ENCODE measurements around the gene UTRN. TPM values are rescaled to one million over a fixed set of nuclear protein-coding genes. Genes with fewer than 3 reads are reported as not detected.

UTRN gene
- total RNA-seq, 1 donor from 2014 or later = 249 TPM

GRCh38 chr6:144264270-144265060 lies 20.7 kb upstream of the UTRN start:
- no peak for TF ChIP-seq CTCF (IDR thresholded peaks at IDR 0.05; ENCODE audit: unreplicated experiment)
- peak overlapping the region; percentile 16 for H3K4me3 Mint-ChIP-seq (ENCODE audit: low read depth)
- H3K9me3 Mint-ChIP-seq (ENCODE audit: low read depth) = peaks cover 8% of the 10 kb centered on the region
- H3K27ac Mint-ChIP-seq = peak overlapping the region; percentile 98
- H3K4me1 Mint-ChIP-seq (ENCODE audit: low read depth) = peaks cover 38% of the 10 kb centered on the region
- H3K27me3 Mint-ChIP-seq = no peaks in the 10 kb centered on the region
- peak; percentile 18 for DNase-seq (ENCODE audit: low spot score, unreplicated experiment)
- peaks cover 8% of the 10 kb centered on the region for H3K36me3 Mint-ChIP-seq (ENCODE audit: insufficient read depth)

DNA sequence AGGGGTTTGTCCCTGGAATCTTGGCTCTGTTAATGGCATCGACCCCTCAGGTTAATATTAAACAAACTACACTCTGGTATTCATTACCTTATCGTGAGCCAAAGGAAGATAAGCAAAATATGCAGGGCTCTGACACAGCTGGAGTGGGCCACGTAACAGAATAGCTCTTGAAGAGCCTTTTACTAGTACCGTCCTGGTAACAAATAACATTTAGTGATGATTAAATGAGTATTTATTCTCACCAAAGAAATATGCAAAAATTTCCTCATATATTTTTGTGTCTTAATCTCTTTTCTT lies 20.1 kb upstream of the UTRN start:
- Mint-ChIP-seq H3K4me1 (ENCODE audit: low read depth) (peaks cover 35% of the 10 kb centered on the region), H3K9me3 (ENCODE audit: low read depth) (peaks cover 8% of the 10 kb centered on the region), H3K4me3 (ENCODE audit: low read depth) (peak overlapping the region; percentile 32), H3K27me3 (no peaks in the 10 kb centered on the region), H3K27ac (peak overlapping the region; percentile 98), H3K36me3 (ENCODE audit: insufficient read depth) (peaks cover 8% of the 10 kb centered on the region)
- no peak for DNase-seq (ENCODE audit: low spot score, unreplicated experiment)
- TF ChIP-seq CTCF (IDR thresholded peaks at IDR 0.05; ENCODE audit: unreplicated experiment) = no peak

DNA sequence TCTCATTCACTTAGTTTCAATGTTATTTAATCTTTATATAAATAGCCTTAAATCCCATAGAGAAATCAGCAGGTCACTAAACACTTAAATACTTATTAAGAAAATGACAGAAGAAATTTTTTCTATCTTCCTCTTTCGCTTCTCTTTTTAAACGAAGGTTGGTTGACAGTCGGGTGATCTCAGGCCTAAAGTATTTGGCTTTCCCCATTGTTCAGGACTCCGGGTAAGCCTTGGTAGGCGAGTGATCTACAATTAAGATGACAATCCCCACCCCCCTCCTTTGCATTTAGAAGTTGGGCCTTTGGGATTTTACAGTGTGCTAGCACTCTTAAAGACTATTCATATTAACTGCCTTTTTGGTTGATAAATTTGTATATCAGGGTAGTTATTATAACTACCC lies 19.7 kb upstream of the UTRN start:
- TF ChIP-seq CTCF (IDR thresholded peaks at IDR 0.05; ENCODE audit: unreplicated experiment) = no peak
- no peaks in the 10 kb centered on the region for H3K27me3 Mint-ChIP-seq
- peaks cover 34% of the 10 kb centered on the region for H3K4me1 Mint-ChIP-seq (ENCODE audit: low read depth)
- peak overlapping the region; percentile 32 for H3K4me3 Mint-ChIP-seq (ENCODE audit: low read depth)
- peaks cover 8% of the 10 kb centered on the region for H3K36me3 Mint-ChIP-seq (ENCODE audit: insufficient read depth)
- H3K27ac Mint-ChIP-seq = peak overlapping the region; percentile 98
- peaks cover 11% of the 10 kb centered on the region for H3K9me3 Mint-ChIP-seq (ENCODE audit: low read depth)
- peak; percentile 15 for DNase-seq (ENCODE audit: low spot score, unreplicated experiment)

- no peak for TF ChIP-seq CTCF (IDR thresholded peaks at IDR 0.05; ENCODE audit: unreplicated experiment)
- no peak overlapping the region for H3K4me3 Mint-ChIP-seq (ENCODE audit: low read depth)
- no peaks in the 10 kb centered on the region for H3K27me3 Mint-ChIP-seq
- peaks cover 16% of the 10 kb centered on the region for H3K9me3 Mint-ChIP-seq (ENCODE audit: low read depth)
- H3K36me3 Mint-ChIP-seq (ENCODE audit: insufficient read depth) = peaks cover 12% of the 10 kb centered on the region
- peak overlapping the region; percentile 98 for H3K27ac Mint-ChIP-seq
- peaks cover 30% of the 10 kb centered on the region for H3K4me1 Mint-ChIP-seq (ENCODE audit: low read depth)
- DNase-seq (ENCODE audit: low spot score, unreplicated experiment) = no peak
Observed at GRCh38 chr6:144266091-144266649, 19.0 kb upstream of the UTRN start.

DNA sequence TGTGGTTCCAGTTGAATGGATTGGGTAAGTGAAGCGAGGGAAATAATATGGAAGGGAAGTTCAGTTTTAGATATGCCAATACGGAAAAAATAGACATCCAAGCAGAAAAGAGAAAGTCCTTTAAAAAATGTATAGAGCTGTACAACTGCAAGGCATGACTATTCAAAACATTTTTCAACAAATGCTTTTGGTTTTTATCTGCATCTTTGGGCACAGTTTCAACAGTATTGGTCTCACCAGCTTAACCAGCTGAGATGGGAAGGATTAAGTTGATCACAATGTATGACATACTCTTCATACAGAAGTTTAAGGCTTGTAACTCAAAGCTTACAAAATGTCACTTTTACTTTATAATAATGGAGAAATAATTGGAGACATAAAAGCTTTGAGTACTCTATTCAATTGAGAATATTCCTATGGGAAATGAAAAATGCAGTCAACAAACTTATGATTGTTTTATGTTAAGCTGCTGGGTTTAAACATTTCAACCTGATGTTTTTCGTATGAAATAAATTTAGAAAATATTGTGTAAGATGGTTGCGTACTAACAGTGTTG lies 16.3 kb upstream of the UTRN start:
- Mint-ChIP-seq H3K36me3 (ENCODE audit: insufficient read depth) (peaks cover 11% of the 10 kb centered on the region), H3K27ac (peak overlapping the region; percentile 18), H3K27me3 (no peaks in the 10 kb centered on the region), H3K4me1 (ENCODE audit: low read depth) (peaks cover 24% of the 10 kb centered on the region), H3K4me3 (ENCODE audit: low read depth) (no peak overlapping the region), H3K9me3 (ENCODE audit: low read depth) (peaks cover 16% of the 10 kb centered on the region)
- DNase-seq (ENCODE audit: low spot score, unreplicated experiment) = no peak
- TF ChIP-seq CTCF (IDR thresholded peaks at IDR 0.05; ENCODE audit: unreplicated experiment) = no peak

Data from progenitor cell of endocrine pancreas (in vitro differentiated cells).